Activated CD8-positive, alpha-beta memory T cell treated with anti-CD3 and anti-CD28 coated beads, Interleukin-2, amount 50 U/mL, for 1 hour (primary cell): ENCODE measurements around the gene METTL8.
"Not testable (repeated sequence)": the region's sequence is repeated elsewhere in the genome, so short reads cannot be mapped to it uniquely, and the experiment has no call there.

Source experiments
- DNase-seq: peaks from one replicate; pipeline ENCODE4 v3.0.0-alpha.2; 2020; ENCODE audit errors: extremely low read depth

The METTL8 gene

DNA sequence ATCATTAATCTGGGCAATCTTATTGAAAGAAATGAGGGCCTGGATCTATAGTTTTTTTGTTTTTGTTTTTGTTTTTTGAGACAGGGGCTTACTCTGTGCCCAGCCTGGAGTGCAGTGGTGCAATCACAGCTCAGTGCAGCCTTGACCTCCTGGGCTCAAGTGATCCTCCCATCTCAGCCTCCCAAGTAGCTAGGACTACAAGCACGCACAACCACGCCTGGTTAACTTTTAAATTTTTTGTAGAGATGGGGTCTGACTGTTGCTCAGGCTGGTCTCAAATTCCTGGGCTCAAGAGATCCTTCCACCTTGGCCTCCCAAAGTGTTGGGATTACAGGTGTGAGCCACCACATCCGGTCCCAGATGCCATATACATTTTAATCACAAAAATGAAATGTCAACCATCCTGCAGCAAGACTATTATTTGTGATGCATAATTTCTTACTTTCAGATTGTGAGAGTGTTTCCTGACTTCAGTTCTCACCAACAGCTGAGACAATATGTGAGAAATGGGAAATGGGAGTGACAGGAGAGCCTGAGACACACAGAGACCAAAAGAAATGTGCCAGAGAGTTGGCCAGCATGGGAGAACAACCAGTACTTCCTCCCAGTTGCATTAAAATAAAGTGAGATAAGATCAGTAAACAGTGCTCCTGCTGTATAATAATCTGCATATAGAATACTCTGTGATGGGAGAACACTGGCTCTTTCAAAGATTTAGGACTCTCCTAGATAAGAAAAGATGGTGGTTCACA, 87.6 kb downstream of the METTL8 start:
- DNase-seq: no peak

GRCh38 chr2:171344182-171344581, 89.6 kb downstream of the METTL8 start:
- no peak for DNase-seq

DNA sequence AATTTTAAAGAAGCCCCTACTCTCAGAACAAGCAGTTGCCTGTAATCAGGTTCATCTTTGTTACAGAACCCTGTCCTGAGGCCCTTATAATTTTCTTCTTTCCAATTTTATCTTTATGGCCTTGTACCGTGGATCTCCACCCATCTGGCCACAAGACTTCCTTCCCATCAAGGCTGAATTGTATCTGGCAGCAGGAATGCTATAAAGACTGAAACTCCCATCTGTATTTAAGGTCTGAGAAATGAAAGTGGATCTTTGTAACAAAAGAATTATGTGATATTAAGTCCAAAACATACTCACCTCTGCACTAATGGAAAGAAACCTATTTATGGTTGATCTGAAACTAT, 91.8 kb downstream of the METTL8 start:
- DNase-seq: no peak

GRCh38 chr2:171341394-171342066, 92.3 kb downstream of the METTL8 start:
- DNase-seq: no peak

DNA sequence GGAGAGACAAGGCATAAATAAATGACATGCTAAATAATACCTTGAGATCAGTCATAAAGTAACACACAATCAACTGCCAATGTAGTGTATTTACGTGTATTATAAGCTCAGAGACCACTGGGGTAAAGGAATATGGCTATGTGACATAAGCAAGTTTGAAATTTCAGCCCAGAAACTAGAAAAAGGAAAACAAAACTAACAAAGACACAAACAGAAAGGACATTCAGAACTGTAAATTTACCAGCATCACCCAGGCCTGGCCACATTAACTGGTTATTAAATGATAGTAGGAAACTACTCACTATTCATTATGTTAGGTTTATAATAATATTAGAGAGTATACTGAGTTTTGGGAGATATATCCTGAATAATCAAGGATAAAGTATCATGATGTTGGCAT, 98.8 kb downstream of the METTL8 start:
- DNase-seq: no peak

- no peak for DNase-seq
Observed at GRCh38 chr2:171334171-171334570, 99.6 kb downstream of the METTL8 start.

- DNase-seq: no peak
Observed at GRCh38 chr2:171330155-171330956, 103.4 kb downstream of the METTL8 start.

- DNase-seq: no peak
Observed at GRCh38 chr2:171327043-171327496, 106.7 kb downstream of the METTL8 start.

DNA sequence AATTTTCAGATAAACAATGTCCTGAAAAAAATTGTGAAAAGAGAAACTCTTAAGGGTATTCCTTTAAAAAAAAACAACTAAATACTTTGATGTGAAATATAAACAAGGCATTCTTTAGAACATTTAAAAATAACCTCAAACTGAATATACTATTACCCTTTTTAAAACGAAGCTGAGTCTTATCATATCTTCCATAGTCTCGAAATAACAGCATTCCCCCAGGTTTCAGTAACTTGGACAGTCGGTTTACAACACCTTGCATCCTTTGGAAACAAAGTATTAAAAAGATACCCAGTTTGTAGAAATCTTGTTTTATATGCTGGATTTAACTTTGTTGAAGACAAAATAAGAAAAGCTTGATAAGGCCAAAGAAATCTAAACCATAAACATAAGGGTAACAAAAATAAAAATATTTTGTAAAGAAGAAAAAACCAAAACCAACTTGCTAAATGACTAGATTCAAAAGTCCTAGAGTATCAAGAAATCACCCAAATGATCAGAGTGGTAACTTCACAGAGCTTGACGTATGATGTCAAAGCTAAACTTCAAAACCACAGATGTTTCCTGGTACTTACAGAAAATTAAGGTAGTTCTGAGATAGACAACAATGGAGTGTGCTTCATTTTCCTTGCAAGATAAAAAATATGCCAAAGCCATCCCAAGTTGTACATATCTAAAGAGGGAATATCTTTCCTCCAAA, 107.8 kb downstream of the METTL8 start:
- no peak for DNase-seq

DNA sequence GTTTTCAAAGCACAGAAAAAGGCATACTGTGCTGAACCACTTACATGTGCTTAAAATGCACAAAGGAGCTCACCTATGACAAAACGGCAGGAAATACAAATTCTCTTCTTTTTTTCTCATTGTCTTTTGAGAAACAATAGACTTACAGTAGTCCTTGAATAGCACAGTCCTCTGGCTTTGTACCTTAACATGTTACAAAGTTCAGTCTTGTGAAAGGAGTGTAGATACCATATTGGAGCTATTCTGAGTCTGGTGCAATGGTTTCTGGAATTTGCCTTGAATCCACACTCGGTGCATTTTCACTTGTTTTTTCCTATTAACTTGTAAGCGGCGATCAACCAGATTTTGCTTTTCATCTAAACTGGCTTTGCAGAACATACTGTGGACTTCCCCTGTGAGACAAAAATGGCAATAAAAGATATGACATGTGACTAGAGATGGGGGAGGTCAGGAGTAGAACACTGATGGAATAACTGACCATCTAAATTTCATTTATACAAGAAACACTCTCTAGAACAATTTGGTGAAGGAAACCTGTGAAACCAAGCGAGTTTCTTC, 109.7 kb downstream of the METTL8 start:
- no peak for DNase-seq

DNA sequence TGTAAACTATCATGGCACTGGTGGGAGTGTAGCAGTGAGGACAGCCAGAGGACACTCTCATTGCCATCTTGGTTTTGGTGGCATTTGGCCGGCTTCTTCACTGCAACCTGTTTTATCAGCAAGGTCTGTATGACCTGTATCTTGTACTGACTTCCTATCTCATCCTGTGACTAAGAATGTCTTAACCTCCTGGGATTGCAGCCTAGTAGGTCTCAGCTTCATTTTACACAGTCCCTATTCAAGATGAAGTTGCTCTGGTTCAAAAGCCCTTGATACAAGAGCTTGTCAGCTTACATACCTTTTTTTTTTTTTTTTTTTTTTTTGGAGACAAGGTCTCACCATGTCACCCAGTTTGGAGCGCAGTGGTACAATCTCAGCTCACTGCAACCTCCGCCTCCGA, 110.9 kb downstream of the METTL8 start:
- no peak for DNase-seq

- no peak for DNase-seq
Observed at GRCh38 chr2:171320731-171321130, 113.1 kb downstream of the METTL8 start.

- no peak for DNase-seq
Observed at GRCh38 chr2:171320208-171320621, 113.6 kb downstream of the METTL8 start.

DNA sequence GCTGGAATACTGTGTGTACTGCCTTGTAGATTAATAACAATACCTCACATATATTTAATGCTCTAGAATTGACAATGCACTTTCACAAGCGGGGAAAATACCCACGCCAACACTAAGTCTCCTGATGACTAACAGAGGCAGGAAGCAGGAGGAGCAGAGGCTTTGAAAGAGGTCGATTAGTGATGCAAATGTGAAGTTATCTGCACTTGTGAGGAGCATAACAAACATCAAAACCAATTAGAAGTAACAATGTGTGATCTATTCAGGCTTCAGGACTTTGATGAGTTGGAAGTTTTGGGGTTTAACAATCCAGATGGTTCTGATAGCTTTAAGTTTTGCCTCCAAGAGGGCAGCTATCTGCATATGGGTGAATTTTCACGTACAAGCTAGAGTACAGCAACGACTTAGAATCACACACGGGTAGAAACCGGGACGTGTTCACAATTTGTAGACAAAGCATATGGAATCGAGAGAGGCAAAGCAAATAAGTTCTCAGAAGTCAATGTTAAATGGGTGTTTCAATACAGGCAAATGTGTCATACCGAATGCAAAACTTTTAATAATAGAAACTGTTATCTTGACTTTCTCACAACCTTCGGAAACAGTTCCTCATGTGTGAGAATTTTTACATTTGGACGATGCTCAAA, 114.5 kb downstream of the METTL8 start:
- peak; percentile 14 for DNase-seq

DNA sequence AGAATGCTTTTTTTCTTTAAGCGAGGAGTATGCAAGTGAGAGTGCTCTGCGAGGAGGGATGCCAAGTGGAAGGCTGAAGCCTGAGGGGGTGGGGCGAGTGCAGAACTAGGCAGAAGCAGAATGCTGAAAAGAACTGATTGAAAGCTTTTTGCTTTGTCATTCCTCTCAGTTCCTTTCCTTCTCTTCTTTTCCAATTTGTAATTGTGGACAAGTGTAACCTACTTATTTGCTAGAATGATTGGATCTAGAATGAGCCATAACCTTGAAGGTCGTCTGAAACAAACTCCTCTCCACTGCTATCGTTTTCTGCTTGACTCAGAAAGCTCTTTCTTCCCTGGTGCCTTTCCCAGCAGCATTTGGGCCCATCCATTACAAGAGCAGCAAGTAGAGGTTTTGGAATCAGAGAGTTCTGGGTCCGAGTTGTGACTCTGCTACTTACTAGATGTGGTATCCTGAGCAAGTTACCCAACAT, 115.3 kb downstream of the METTL8 start:
- no peak for DNase-seq

- no peak for DNase-seq
Observed at GRCh38 chr2:171317492-171318125, 116.2 kb downstream of the METTL8 start.

- no peak for DNase-seq
Observed at GRCh38 chr2:171316755-171317337, 116.9 kb downstream of the METTL8 start.

- no peak for DNase-seq
Observed at GRCh38 chr2:171316220-171316619, 117.6 kb downstream of the METTL8 start.

DNA sequence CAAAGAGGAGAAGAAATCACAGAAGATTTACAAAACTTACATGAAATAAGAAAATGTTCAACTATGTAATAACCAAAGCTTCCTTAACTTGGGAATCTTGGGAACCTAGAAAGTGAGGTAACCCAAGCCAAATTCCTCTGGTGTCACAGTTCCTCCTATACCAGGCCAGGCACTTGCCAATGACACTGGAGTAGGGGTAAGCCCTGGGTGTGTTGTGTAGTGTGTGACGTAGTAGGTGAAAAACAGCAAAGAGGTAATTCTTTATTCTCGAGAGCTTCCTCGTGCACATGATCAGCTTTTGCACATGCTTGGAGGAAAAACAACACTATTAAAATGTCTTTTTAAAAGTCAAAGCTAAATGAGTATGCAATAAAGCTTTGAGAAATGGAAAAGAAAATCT, 118.0 kb downstream of the METTL8 start:
- DNase-seq: no peak

GRCh38 chr2:171312182-171312581, 121.6 kb downstream of the METTL8 start:
- not testable (repeated sequence) for DNase-seq
